MCF 10A (cell line): Measurements from ENCODE around the gene PTCRA. TPM values are rescaled to one million over a fixed set of nuclear protein-coding genes. Genes with fewer than 3 reads are reported as not detected.

Experiments used
- BruUV-seq: library from RNA; stranded (reverse); fragments of 400-500 nt; replicated peaks from 2 replicates; lab custom pipeline; 2021; lab: Mats Ljungman, UMichigan
- CTCF ChIA-PET: fragments of 300-600 bp; sonication (Branson Sonifier 250); formaldehyde crosslinking; extraction: SDS; loops from one replicate; lab custom pipeline; 2021; ENCODE audit warnings: antibody characterized with exemption, inconsistent platforms; lab: Yijun Ruan, JAX
- POLR2A ChIA-PET: fragments of 300-600, 350-650 bp; sonication (Branson Sonifier 250); formaldehyde crosslinking; extraction: SDS; loops from one replicate; lab custom pipeline; 2020; ENCODE audit warnings: antibody characterized with exemption, inconsistent platforms; lab: Yijun Ruan, JAX
- DNase-seq: peaks from one replicate; pipeline ENCODE4 v3.0.0-alpha.2; 2018; ENCODE audit not compliant: unreplicated experiment
- H3K27ac Mint-ChIP-seq: one replicate; pipeline ENCODE4 v1.8.0; 2022; ENCODE audit warnings: mild to moderate bottlenecking, low read depth, mixed read lengths; ENCODE audit not compliant: unreplicated experiment
- H3K27me3 Mint-ChIP-seq: one replicate; pipeline ENCODE4 v1.8.0; 2022; ENCODE audit warnings: mixed read lengths; ENCODE audit not compliant: insufficient read depth, unreplicated experiment
- H3K36me3 Mint-ChIP-seq: one replicate; pipeline ENCODE4 v1.8.0; 2022; ENCODE audit warnings: mild to moderate bottlenecking, moderate library complexity, mixed read lengths; ENCODE audit not compliant: insufficient read depth, unreplicated experiment
- H3K4me1 Mint-ChIP-seq: one replicate; pipeline ENCODE4 v1.8.0; 2022; ENCODE audit warnings: mixed read lengths; ENCODE audit not compliant: insufficient read depth, unreplicated experiment
- H3K4me3 Mint-ChIP-seq: one replicate; pipeline ENCODE4 v1.8.0; 2022; ENCODE audit warnings: mild to moderate bottlenecking, moderate library complexity, mixed read lengths; ENCODE audit not compliant: unreplicated experiment
- H3K9me3 Mint-ChIP-seq: one replicate; pipeline ENCODE4 v1.8.0; 2022; ENCODE audit warnings: mixed read lengths; ENCODE audit not compliant: unreplicated experiment
- intact Hi-C: fragments of 100-400 bp; cut with micrococcal nuclease; formaldehyde crosslinking; loops from 2 replicates; pipeline ENCODE4 v1.14.1; 2022
- total RNA-seq: library from RNA; stranded (reverse); gene quantifications from 2 replicates; pipeline ENCODE4 v1.2.3, GENCODE V29; 2022
- TF ChIP-seq, protein P1 (sequence below): fragments of 200-600 bp; IDR thresholded peaks from one replicate; pipeline ENCODE4 v1.8.0; 2022; ENCODE audit warnings: antibody characterized with exemption, mild to moderate bottlenecking; ENCODE audit not compliant: unreplicated experiment

Gene PTCRA
- total RNA-seq, 1 experiment from 2014 or later = not detected

DNA sequence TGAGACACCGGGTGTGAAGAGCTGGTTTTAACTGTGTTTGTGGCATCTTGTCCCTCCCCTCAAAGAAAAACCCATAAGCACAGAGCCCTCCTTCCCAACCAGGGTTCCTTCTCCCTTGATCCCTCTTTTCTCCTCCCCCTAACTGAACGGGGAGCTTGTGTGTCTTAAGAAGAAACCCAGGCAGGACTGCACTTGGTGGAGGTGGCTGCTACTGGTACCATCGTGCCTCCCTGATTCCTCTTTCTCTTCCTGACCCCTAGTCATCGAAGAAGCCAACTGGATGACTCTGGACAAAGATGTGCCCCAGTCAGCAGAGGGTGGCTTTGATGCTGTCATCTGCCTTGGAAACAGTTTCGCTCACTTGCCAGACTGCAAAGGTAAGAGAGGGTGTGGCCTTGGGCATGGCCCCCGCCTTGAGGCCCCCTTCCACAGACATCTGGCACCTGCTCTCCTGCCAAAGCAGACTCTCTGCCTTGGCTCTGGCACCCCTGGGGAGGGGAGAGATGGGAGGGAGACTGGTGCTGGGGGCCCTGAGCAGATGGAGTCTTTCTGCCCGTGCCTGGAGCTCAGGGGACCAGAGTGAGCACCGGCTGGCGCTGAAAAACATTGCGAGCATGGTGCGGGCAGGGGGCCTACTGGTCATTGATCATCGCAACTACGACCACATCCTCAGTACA is 46.8 kb downstream of the PTCRA start:
- BruUV-seq = no TSS peak
- Mint-ChIP-seq H3K27me3 (no peaks in the 10 kb centered on the region), H3K9me3 (no peaks in the 10 kb centered on the region), H3K4me3 (no peak overlapping the region), H3K36me3 (peaks cover 29% of the 10 kb centered on the region), H3K4me1 (peaks cover 7% of the 10 kb centered on the region), H3K27ac (no peak overlapping the region)
- TF ChIP-seq, protein P1, sequence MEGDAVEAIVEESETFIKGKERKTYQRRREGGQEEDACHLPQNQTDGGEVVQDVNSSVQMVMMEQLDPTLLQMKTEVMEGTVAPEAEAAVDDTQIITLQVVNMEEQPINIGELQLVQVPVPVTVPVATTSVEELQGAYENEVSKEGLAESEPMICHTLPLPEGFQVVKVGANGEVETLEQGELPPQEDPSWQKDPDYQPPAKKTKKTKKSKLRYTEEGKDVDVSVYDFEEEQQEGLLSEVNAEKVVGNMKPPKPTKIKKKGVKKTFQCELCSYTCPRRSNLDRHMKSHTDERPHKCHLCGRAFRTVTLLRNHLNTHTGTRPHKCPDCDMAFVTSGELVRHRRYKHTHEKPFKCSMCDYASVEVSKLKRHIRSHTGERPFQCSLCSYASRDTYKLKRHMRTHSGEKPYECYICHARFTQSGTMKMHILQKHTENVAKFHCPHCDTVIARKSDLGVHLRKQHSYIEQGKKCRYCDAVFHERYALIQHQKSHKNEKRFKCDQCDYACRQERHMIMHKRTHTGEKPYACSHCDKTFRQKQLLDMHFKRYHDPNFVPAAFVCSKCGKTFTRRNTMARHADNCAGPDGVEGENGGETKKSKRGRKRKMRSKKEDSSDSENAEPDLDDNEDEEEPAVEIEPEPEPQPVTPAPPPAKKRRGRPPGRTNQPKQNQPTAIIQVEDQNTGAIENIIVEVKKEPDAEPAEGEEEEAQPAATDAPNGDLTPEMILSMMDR = no peak
- POLR2A ChIA-PET = interaction anchor here (2.8 to 3.4 kb wide), 2 partner anchors 10 to 16 kb away, joined by 5 to 25 read pairs; partner anchors contain the start of gene PEX6
- intact Hi-C loops = loop anchor here (5.0 kb wide), 1 partner anchor 35 kb away; the partner anchor contains the start of gene CNPY3
- CTCF ChIA-PET = interaction anchor here (0.6 kb wide), 2 partner anchors 25 to 81 kb away, joined by 3 to 5 read pairs; no protein-coding TSS in a partner anchor
- no peak for DNase-seq

DNA sequence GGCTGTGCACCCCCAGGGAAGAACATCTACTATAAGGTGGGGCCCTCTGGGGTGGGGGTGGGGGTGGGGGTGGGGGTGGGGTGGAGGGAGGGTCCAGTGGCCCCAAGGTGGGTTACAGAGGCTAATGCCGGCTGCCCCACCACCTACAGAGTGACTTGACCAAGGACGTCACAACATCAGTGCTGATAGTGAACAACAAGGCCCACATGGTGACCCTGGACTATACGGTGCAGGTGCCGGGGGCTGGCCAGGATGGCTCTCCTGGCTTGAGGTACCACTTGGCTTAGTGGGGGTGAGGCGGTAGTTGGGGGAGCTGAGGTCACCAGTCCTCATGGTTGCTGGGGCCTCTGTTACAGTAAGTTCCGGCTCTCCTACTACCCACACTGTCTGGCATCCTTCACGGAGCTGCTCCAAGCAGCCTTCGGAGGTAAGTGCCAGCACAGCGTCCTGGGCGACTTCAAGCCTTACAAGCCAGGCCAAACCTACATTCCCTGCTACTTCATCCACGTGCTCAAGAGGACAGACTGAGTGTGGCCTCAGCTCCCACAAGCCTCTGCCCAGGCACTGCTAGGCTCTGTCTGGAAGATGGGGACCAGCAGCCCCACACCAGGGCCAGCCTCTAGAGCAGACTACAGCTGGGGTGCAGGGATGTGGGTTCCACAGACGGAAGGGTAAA is 47.5 kb downstream of the PTCRA start:
- intact Hi-C loops = loop anchor here (5.0 kb wide), 1 partner anchor 36 kb away; the partner anchor contains the start of gene CNPY3
- no peak for DNase-seq
- TF ChIP-seq, protein P1 = no peak
- peaks cover 7% of the 10 kb centered on the region for H3K4me1 Mint-ChIP-seq
- no peaks in the 10 kb centered on the region for H3K9me3 Mint-ChIP-seq
- ChIA-PET CTCF (interaction anchor here (0.6 to 1.7 kb wide), 3 partner anchors 11 to 24 kb away, joined by 3 to 11 read pairs (median 3); no protein-coding TSS in a partner anchor), POLR2A (no interaction called here)
- H3K27me3 Mint-ChIP-seq = no peaks in the 10 kb centered on the region
- peaks cover 29% of the 10 kb centered on the region for H3K36me3 Mint-ChIP-seq
- no peak overlapping the region for H3K27ac Mint-ChIP-seq
- BruUV-seq = no TSS peak
- no peak overlapping the region for H3K4me3 Mint-ChIP-seq

GRCh38 chr6:42963855-42964605 is 48.2 kb downstream of the PTCRA start:
- BruUV-seq = TSS peak; percentile 35

More at GRCh38 chr6:42963855-42964605, 48.2 kb downstream of the PTCRA start:
- H3K4me3 Mint-ChIP-seq = no peak overlapping the region
- intact Hi-C loops = loop anchor here (5.0 kb wide), 1 partner anchor 37 kb away; the partner anchor contains the start of gene CNPY3
- peak; percentile 61 for DNase-seq
- H3K9me3 Mint-ChIP-seq = no peaks in the 10 kb centered on the region
- no peak overlapping the region for H3K27ac Mint-ChIP-seq
- ChIA-PET POLR2A (interaction anchor here (0.6 to 1.2 kb wide), 3 partner anchors 10 to 179 kb away, joined by 3 to 5 read pairs (median 4); no protein-coding TSS in a partner anchor), CTCF (interaction anchor here (0.7 to 2.4 kb wide), 7 partner anchors 10 to 294 kb away, joined by 3 to 11 read pairs (median 3); no protein-coding TSS in a partner anchor)
- H3K36me3 Mint-ChIP-seq = peaks cover 29% of the 10 kb centered on the region
- TF ChIP-seq, protein P1 = no peak
- H3K4me1 Mint-ChIP-seq = peaks cover 7% of the 10 kb centered on the region
- H3K27me3 Mint-ChIP-seq = no peaks in the 10 kb centered on the region
